Measurements from ENCODE around the gene DAB2IP.
A peak's percentile ranks its signal among the peaks of the same experiment; 100 is the strongest.

The DAB2IP gene

DNA sequence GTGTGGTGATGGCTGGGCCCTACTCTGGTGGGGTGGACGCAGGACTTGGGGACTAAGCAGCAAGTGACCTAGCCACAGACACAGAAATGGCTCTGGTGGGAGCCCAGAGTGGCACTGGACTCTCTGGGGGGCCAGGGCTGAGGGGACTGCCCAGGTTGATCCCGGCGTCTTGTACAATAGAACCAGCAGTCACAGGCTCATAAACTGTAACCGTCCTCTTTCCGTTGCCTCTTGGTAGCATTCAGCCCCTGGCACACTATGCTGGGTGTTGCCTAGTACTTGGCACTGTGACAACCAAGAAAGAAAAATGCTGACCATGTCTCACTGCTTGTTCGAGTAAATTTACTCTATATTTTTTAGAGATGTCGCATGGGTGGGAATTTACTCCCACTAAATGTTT is 80.5 kb downstream of the DAB2IP start:
- H4K8ac ChIP-seq (ENCODE audit: low read depth, low read length), result no peak overlapping the region
- peaks cover 0 to 6% (median 4%) of the 10 kb centered on the region in 3 experiments for H3K27me3 ChIP-seq (ENCODE audit: control insufficient read depth in 3 of 3, insufficient read depth in 3 of 3, low read depth in 1 of 3, low read length in 3 of 3)
- no peak overlapping the region for H3K4me3 ChIP-seq (ENCODE audit: low read length in 2 of 2)
- peaks cover 20% of the 10 kb centered on the region for H3K79me1 ChIP-seq (ENCODE audit: low read depth, low read length)
- H3K14ac ChIP-seq (ENCODE audit: low read length), result no peak overlapping the region
- H3K36me3 ChIP-seq (replicated peaks in 1 of 2; ENCODE audit: control insufficient read depth in 2 of 2, insufficient read depth in 2 of 2, low read length in 2 of 2), result peaks cover 0 to 4% of the 10 kb centered on the region in 2 donors
- H2AFZ ChIP-seq (ENCODE audit: low read length), result no peak overlapping the region
- no peaks in the 10 kb centered on the region for H3K9me3 ChIP-seq (replicated peaks in 1 of 2; ENCODE audit: control insufficient read depth in 2 of 2, insufficient read depth in 1 of 2, low read depth in 1 of 2, low read length in 2 of 2)
- H3K23ac ChIP-seq (ENCODE audit: low read depth, low read length, poor library complexity), result peak overlapping the region; percentile 5
- H2BK12ac ChIP-seq (ENCODE audit: low read length), result no peak overlapping the region
- H3K9ac ChIP-seq (ENCODE audit: low read depth, low read length, poor library complexity), result no peak overlapping the region
- H2BK120ac ChIP-seq (ENCODE audit: low read depth, low read length), result no peak overlapping the region
- no peak overlapping the region for H3K27ac ChIP-seq (replicated peaks; ENCODE audit: low read length)
- no peak for DNase-seq (ENCODE audit: low spot score)
- no peak overlapping the region for H2BK5ac ChIP-seq (ENCODE audit: low read length)
- no peak overlapping the region for H3K4me2 ChIP-seq (ENCODE audit: insufficient read depth, low read length, poor library complexity, severe bottlenecking)
- no peak overlapping the region for H3K4ac ChIP-seq (ENCODE audit: low read length)
- no peak overlapping the region for H2BK15ac ChIP-seq (ENCODE audit: low read length)
- H2AK5ac ChIP-seq (ENCODE audit: low read depth, low read length), result no peak overlapping the region
- no peak overlapping the region for H4K91ac ChIP-seq (ENCODE audit: low read depth, low read length, poor library complexity)
- H3K18ac ChIP-seq (ENCODE audit: low read length), result no peak overlapping the region
- WGBS, 2 donors (ENCODE audit: extremely low coverage in 2 of 2, insufficient read length in 2 of 2, insufficient replicate concordance in 1 of 2), result no CpG with 5 or more reads among the region's 7 CpGs
- peaks cover 10 to 21% of the 10 kb centered on the region in 2 donors for H3K4me1 ChIP-seq (ENCODE audit: control insufficient read depth in 2 of 2, insufficient read depth in 1 of 2, low read depth in 1 of 2, low read length in 2 of 2)

GRCh38 chr9:121732389-121732788 is 81.0 kb downstream of the DAB2IP start:
- H3K36me3 ChIP-seq (replicated peaks in 1 of 2; ENCODE audit: control insufficient read depth in 2 of 2, insufficient read depth in 2 of 2, low read length in 2 of 2), result peaks cover 0 to 4% of the 10 kb centered on the region in 2 donors
- no peaks in the 10 kb centered on the region for H3K9me3 ChIP-seq (replicated peaks in 1 of 2; ENCODE audit: control insufficient read depth in 2 of 2, insufficient read depth in 1 of 2, low read depth in 1 of 2, low read length in 2 of 2)
- no peak overlapping the region for H2BK15ac ChIP-seq (ENCODE audit: low read length)
- no peak overlapping the region for H2AK5ac ChIP-seq (ENCODE audit: low read depth, low read length)
- no peak overlapping the region for H3K18ac ChIP-seq (ENCODE audit: low read length)
- no peak overlapping the region for H2BK120ac ChIP-seq (ENCODE audit: low read depth, low read length)
- H3K27ac ChIP-seq (replicated peaks; ENCODE audit: low read length), result no peak overlapping the region
- H3K4ac ChIP-seq (ENCODE audit: low read length), result no peak overlapping the region
- H3K79me1 ChIP-seq (ENCODE audit: low read depth, low read length), result peaks cover 23% of the 10 kb centered on the region
- no peak for DNase-seq (ENCODE audit: low spot score)
- H3K4me2 ChIP-seq (ENCODE audit: insufficient read depth, low read length, poor library complexity, severe bottlenecking), result no peak overlapping the region
- WGBS, 2 donors (ENCODE audit: extremely low coverage in 2 of 2, insufficient read length in 2 of 2, insufficient replicate concordance in 1 of 2), result no CpG with 5 or more reads among the region's 5 CpGs
- H4K8ac ChIP-seq (ENCODE audit: low read depth, low read length), result no peak overlapping the region
- no peak overlapping the region for H2BK12ac ChIP-seq (ENCODE audit: low read length)
- H3K23ac ChIP-seq (ENCODE audit: low read depth, low read length, poor library complexity), result no peak overlapping the region
- no peak overlapping the region for H2AFZ ChIP-seq (ENCODE audit: low read length)
- peaks cover 10 to 22% of the 10 kb centered on the region in 2 donors for H3K4me1 ChIP-seq (ENCODE audit: control insufficient read depth in 2 of 2, insufficient read depth in 1 of 2, low read depth in 1 of 2, low read length in 2 of 2)
- H2BK5ac ChIP-seq (ENCODE audit: low read length), result no peak overlapping the region
- peaks cover 0 to 6% (median 4%) of the 10 kb centered on the region in 3 experiments for H3K27me3 ChIP-seq (ENCODE audit: control insufficient read depth in 3 of 3, insufficient read depth in 3 of 3, low read depth in 1 of 3, low read length in 3 of 3)
- H4K91ac ChIP-seq (ENCODE audit: low read depth, low read length, poor library complexity), result no peak overlapping the region
- H3K14ac ChIP-seq (ENCODE audit: low read length), result no peak overlapping the region
- no peak overlapping the region for H3K4me3 ChIP-seq (ENCODE audit: low read length in 2 of 2)
- H3K9ac ChIP-seq (ENCODE audit: low read depth, low read length, poor library complexity), result no peak overlapping the region

GRCh38 chr9:121732886-121733285 is 81.5 kb downstream of the DAB2IP start:
- H3K18ac ChIP-seq (ENCODE audit: low read length), result no peak overlapping the region
- no peak overlapping the region for H2AFZ ChIP-seq (ENCODE audit: low read length)
- peaks cover 0 to 6% of the 10 kb centered on the region in 2 donors for H3K36me3 ChIP-seq (replicated peaks in 1 of 2; ENCODE audit: control insufficient read depth in 2 of 2, insufficient read depth in 2 of 2, low read length in 2 of 2)
- no peak overlapping the region for H2BK12ac ChIP-seq (ENCODE audit: low read length)
- DNase-seq (ENCODE audit: low spot score), result no peak
- H3K79me1 ChIP-seq (ENCODE audit: low read depth, low read length), result peaks cover 28% of the 10 kb centered on the region
- no peak overlapping the region for H3K9ac ChIP-seq (ENCODE audit: low read depth, low read length, poor library complexity)
- no peak overlapping the region for H4K91ac ChIP-seq (ENCODE audit: low read depth, low read length, poor library complexity)
- no peak overlapping the region for H3K14ac ChIP-seq (ENCODE audit: low read length)
- H2AK5ac ChIP-seq (ENCODE audit: low read depth, low read length), result no peak overlapping the region
- H3K9me3 ChIP-seq (replicated peaks in 1 of 2; ENCODE audit: control insufficient read depth in 2 of 2, insufficient read depth in 1 of 2, low read depth in 1 of 2, low read length in 2 of 2), result no peaks in the 10 kb centered on the region
- no peak overlapping the region for H2BK5ac ChIP-seq (ENCODE audit: low read length)
- H3K4me2 ChIP-seq (ENCODE audit: insufficient read depth, low read length, poor library complexity, severe bottlenecking), result no peak overlapping the region
- H2BK120ac ChIP-seq (ENCODE audit: low read depth, low read length), result no peak overlapping the region
- WGBS, 2 donors (ENCODE audit: extremely low coverage in 2 of 2, insufficient read length in 2 of 2, insufficient replicate concordance in 1 of 2), result no CpG with 5 or more reads among the region's 4 CpGs
- H3K4me3 ChIP-seq (ENCODE audit: low read length in 2 of 2), result no peak overlapping the region
- H4K8ac ChIP-seq (ENCODE audit: low read depth, low read length), result no peak overlapping the region
- H3K4ac ChIP-seq (ENCODE audit: low read length), result no peak overlapping the region
- H2BK15ac ChIP-seq (ENCODE audit: low read length), result no peak overlapping the region
- no peak overlapping the region for H3K23ac ChIP-seq (ENCODE audit: low read depth, low read length, poor library complexity)
- H3K4me1 ChIP-seq (ENCODE audit: control insufficient read depth in 2 of 2, insufficient read depth in 1 of 2, low read depth in 1 of 2, low read length in 2 of 2), result peaks cover 10 to 23% of the 10 kb centered on the region in 2 donors
- H3K27me3 ChIP-seq (ENCODE audit: control insufficient read depth in 3 of 3, insufficient read depth in 3 of 3, low read depth in 1 of 3, low read length in 3 of 3), result peaks cover 0 to 6% (median 2%) of the 10 kb centered on the region in 3 experiments
- H3K27ac ChIP-seq (replicated peaks; ENCODE audit: low read length), result no peak overlapping the region

GRCh38 chr9:121734465-121734864 is 83.0 kb downstream of the DAB2IP start:
- Histone ChIP-seq H3K9me3 (replicated peaks in 1 of 2; ENCODE audit: control insufficient read depth in 2 of 2, insufficient read depth in 1 of 2, low read depth in 1 of 2, low read length in 2 of 2) (no peaks in the 10 kb centered on the region), H3K4ac (ENCODE audit: low read length) (no peak overlapping the region), H2AK5ac (ENCODE audit: low read depth, low read length) (no peak overlapping the region), H3K79me1 (ENCODE audit: low read depth, low read length) (peaks cover 32% of the 10 kb centered on the region), H3K4me2 (ENCODE audit: insufficient read depth, low read length, poor library complexity, severe bottlenecking) (no peak overlapping the region), H2BK5ac (ENCODE audit: low read length) (no peak overlapping the region), H2BK12ac (ENCODE audit: low read length) (no peak overlapping the region), H3K9ac (ENCODE audit: low read depth, low read length, poor library complexity) (peak overlapping the region; percentile 7), H2BK15ac (ENCODE audit: low read length) (no peak overlapping the region), H3K27ac (replicated peaks; ENCODE audit: low read length) (no peak overlapping the region), H3K4me1 (ENCODE audit: control insufficient read depth in 2 of 2, insufficient read depth in 1 of 2, low read depth in 1 of 2, low read length in 2 of 2) (peaks cover 10 to 24% of the 10 kb centered on the region in 2 donors), H3K27me3 (ENCODE audit: control insufficient read depth in 3 of 3, insufficient read depth in 3 of 3, low read depth in 1 of 3, low read length in 3 of 3) (peaks cover 0 to 6% (median 2%) of the 10 kb centered on the region in 3 experiments), H3K23ac (ENCODE audit: low read depth, low read length, poor library complexity) (no peak overlapping the region), H2AFZ (ENCODE audit: low read length) (no peak overlapping the region), H3K18ac (ENCODE audit: low read length) (no peak overlapping the region), H4K8ac (ENCODE audit: low read depth, low read length) (no peak overlapping the region), H2BK120ac (ENCODE audit: low read depth, low read length) (no peak overlapping the region), H3K36me3 (replicated peaks in 1 of 2; ENCODE audit: control insufficient read depth in 2 of 2, insufficient read depth in 2 of 2, low read length in 2 of 2) (peaks cover 0 to 6% of the 10 kb centered on the region in 2 donors), H3K14ac (ENCODE audit: low read length) (no peak overlapping the region), H4K91ac (ENCODE audit: low read depth, low read length, poor library complexity) (no peak overlapping the region), H3K4me3 (ENCODE audit: low read length in 2 of 2) (no peak overlapping the region)
- no peak for DNase-seq (ENCODE audit: low spot score)
- no CpG with 5 or more reads among the region's 1 CpG for WGBS, 2 donors (ENCODE audit: extremely low coverage in 2 of 2, insufficient read length in 2 of 2, insufficient replicate concordance in 1 of 2)
